ENCODE data around the gene CXCR2. TPM values are rescaled to one million over a fixed set of nuclear protein-coding genes. Genes with fewer than 3 reads are reported as not detected.

Gene CXCR2
- total RNA-seq, 1 experiment from 2014 or later: not detected

DNA sequence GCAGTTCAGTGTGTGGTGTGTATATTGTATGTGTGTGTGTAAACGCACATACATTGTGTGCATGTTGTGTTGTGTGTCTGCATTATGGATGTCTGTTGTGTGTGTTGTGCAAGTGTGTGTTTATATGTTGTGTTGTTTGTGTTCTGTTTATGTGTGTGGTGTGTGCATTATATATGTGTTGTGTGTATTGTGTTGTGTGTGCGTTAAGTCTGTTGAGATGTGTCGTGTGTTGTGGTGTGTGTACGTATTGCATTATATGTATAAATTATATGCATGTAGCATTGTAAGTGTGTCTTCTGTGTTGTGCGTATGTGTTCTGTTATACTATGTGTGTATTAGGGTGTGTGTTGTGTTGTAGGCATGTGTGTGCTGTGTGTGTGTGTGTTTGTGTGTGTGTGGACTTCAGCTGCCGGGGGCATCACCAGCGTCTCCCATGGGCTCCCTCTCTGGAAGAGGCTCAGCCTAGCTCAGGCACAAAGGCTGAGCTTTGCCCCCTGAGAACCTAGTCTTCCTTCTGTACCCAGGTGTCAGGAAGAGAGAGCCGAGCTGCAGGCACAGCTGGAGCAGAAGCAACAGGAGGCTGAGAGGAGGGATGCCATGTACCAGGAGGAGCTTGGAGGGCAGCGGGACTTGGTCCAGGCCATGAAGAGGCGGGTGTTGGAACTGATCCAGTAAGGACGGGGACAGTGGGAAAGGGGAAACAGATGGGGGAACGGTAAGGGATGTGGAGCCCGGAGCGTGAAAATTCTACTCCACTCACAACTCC, 43.1 kb upstream of the CXCR2 start:
- no peaks in the 10 kb centered on the region for H3F3A ChIP-seq (ENCODE audit: insufficient read depth, low read depth)
- no peaks in the 10 kb centered on the region; the same call in 1 of the 2 replicates for H3K9me3 ChIP-seq (ENCODE audit: insufficient read depth, low read depth)
- H3K79me2 ChIP-seq (ENCODE audit: low read depth): no peaks in the 10 kb centered on the region
- H3K27ac ChIP-seq: no peak overlapping the region
- intact Hi-C loops (cut with micrococcal nuclease; ENCODE audit: unreplicated experiment): no loop called here
- no peaks in the 10 kb centered on the region for H3K4me1 ChIP-seq (replicated peaks; ENCODE audit: insufficient read depth)
- H2AFZ ChIP-seq: no peak overlapping the region
- H3K4me2 ChIP-seq: no peak overlapping the region
- no peaks in the 10 kb centered on the region for H3K27me3 ChIP-seq (ENCODE audit: insufficient read depth, low read depth)
- DNase-seq: no peak
- BruUV-seq (replicated peaks): no TSS peak
- no peak for TF ChIP-seq EZH2 (IDR thresholded peaks at IDR 0.05; ENCODE audit: low read depth)
- TF ChIP-seq, protein P1, sequence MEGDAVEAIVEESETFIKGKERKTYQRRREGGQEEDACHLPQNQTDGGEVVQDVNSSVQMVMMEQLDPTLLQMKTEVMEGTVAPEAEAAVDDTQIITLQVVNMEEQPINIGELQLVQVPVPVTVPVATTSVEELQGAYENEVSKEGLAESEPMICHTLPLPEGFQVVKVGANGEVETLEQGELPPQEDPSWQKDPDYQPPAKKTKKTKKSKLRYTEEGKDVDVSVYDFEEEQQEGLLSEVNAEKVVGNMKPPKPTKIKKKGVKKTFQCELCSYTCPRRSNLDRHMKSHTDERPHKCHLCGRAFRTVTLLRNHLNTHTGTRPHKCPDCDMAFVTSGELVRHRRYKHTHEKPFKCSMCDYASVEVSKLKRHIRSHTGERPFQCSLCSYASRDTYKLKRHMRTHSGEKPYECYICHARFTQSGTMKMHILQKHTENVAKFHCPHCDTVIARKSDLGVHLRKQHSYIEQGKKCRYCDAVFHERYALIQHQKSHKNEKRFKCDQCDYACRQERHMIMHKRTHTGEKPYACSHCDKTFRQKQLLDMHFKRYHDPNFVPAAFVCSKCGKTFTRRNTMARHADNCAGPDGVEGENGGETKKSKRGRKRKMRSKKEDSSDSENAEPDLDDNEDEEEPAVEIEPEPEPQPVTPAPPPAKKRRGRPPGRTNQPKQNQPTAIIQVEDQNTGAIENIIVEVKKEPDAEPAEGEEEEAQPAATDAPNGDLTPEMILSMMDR (conservative IDR thresholded peaks at IDR 0.05): no peak
- H3K9me2 ChIP-seq (ENCODE audit: insufficient read depth): no peaks in the 10 kb centered on the region
- CTCF ChIA-PET: no interaction called here
- no peak overlapping the region for H3K4me3 ChIP-seq
- H3K36me3 ChIP-seq (ENCODE audit: low read depth): no peaks in the 10 kb centered on the region
- no peaks in the 10 kb centered on the region for H4K20me1 ChIP-seq (ENCODE audit: insufficient read depth)
- POLR2A ChIA-PET (ENCODE audit: unreplicated experiment): no interaction called here

DNA sequence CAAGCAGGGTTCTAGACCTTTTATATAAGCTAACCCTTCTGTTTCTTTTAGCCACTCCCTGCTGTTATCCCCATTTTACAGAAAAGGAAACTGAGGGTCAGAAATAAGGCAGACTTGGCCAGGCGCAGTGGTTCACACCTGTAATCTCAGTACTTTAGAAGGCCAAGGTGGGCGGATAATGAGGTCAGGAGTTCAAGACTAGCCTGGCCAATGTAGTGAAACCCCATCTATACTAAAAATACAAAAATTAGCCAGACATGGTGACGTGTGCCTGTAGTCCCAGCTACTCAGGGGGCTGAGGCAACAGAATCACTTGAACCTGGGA, 42.5 kb upstream of the CXCR2 start:
- H3K4me3 ChIP-seq: no peak overlapping the region
- H3K27me3 ChIP-seq (ENCODE audit: insufficient read depth, low read depth): no peaks in the 10 kb centered on the region
- H3K4me2 ChIP-seq: no peak overlapping the region
- no peaks in the 10 kb centered on the region for H4K20me1 ChIP-seq (ENCODE audit: insufficient read depth)
- TF ChIP-seq EZH2 (IDR thresholded peaks at IDR 0.05; ENCODE audit: low read depth): no peak
- TF ChIP-seq, protein P1 (conservative IDR thresholded peaks at IDR 0.05): no peak
- ChIA-PET CTCF (interaction anchor here (0.7 kb wide), 1 partner anchor 1190 kb away, joined by 4 read pairs; no protein-coding TSS in a partner anchor), POLR2A (ENCODE audit: unreplicated experiment) (no interaction called here)
- H3K79me2 ChIP-seq (ENCODE audit: low read depth): no peaks in the 10 kb centered on the region
- BruUV-seq (replicated peaks): no TSS peak
- H3K9me2 ChIP-seq (ENCODE audit: insufficient read depth): no peaks in the 10 kb centered on the region
- no peaks in the 10 kb centered on the region for H3K4me1 ChIP-seq (replicated peaks; ENCODE audit: insufficient read depth)
- DNase-seq: no peak
- no peaks in the 10 kb centered on the region for H3K36me3 ChIP-seq (ENCODE audit: low read depth)
- H3K9me3 ChIP-seq (ENCODE audit: insufficient read depth, low read depth): no peaks in the 10 kb centered on the region; the same call in 1 of the 2 replicates
- H2AFZ ChIP-seq: no peak overlapping the region
- intact Hi-C loops (cut with micrococcal nuclease; ENCODE audit: unreplicated experiment): no loop called here
- H3K27ac ChIP-seq: no peak overlapping the region
- no peaks in the 10 kb centered on the region for H3F3A ChIP-seq (ENCODE audit: insufficient read depth, low read depth)

- CTCF ChIA-PET: no interaction called here
- Histone ChIP-seq H3K9me3 (ENCODE audit: insufficient read depth, low read depth) (no peaks in the 10 kb centered on the region; the same call in 1 of the 2 replicates), H3F3A (ENCODE audit: insufficient read depth, low read depth) (no peaks in the 10 kb centered on the region), H3K36me3 (ENCODE audit: low read depth) (no peaks in the 10 kb centered on the region), H3K4me1 (replicated peaks; ENCODE audit: insufficient read depth) (no peaks in the 10 kb centered on the region), H3K9me2 (ENCODE audit: insufficient read depth) (no peaks in the 10 kb centered on the region), H3K4me2 (no peak overlapping the region), H3K4me3 (no peak overlapping the region), H4K20me1 (ENCODE audit: insufficient read depth) (no peaks in the 10 kb centered on the region), H3K79me2 (ENCODE audit: low read depth) (no peaks in the 10 kb centered on the region), H2AFZ (no peak overlapping the region), H3K27ac (no peak overlapping the region), H3K27me3 (ENCODE audit: insufficient read depth, low read depth) (peaks cover 3% of the 10 kb centered on the region; the same call in 1 of the 2 replicates)
- intact Hi-C loops (cut with micrococcal nuclease; ENCODE audit: unreplicated experiment): no loop called here
- TF ChIP-seq, protein P1 (conservative IDR thresholded peaks at IDR 0.05): no peak
- DNase-seq: no peak
- POLR2A ChIA-PET (ENCODE audit: unreplicated experiment): no interaction called here
- no TSS peak for BruUV-seq (replicated peaks)
Measured at GRCh38 chr2:218086478-218086877, 39.4 kb upstream of the CXCR2 start.

All from PC-9 (cell line).